Astrocyte of the cerebellum (primary cell): ENCODE results near the gene SLCO2A1.

ENCODE experiments used
- DNase-seq: peaks from one replicate; pipeline ENCODE4 v3.0.0-alpha.2; 2011; ENCODE audit warnings: low read depth
- H3K4me3 ChIP-seq: 2 replicates; pipeline ENCODE4 v1.5.1; 2011; ENCODE audit warnings: mild to moderate bottlenecking, low read depth, low read length, moderate library complexity
- CTCF ChIP-seq: IDR thresholded peaks from 2 replicates; pipeline ENCODE4 v1.5.1; 2012; ENCODE audit warnings: low read length, low read depth, moderate library complexity, mild to moderate bottlenecking; ENCODE audit errors: missing control alignments
- in situ Hi-C: cut with HindIII; loops from 2 replicates; pipeline ENCODE4 v1.10.0; 2017; ENCODE audit warnings: low sequenced_read_pairs

SLCO2A1 gene

GRCh38 chr3:133935843-133936769 is 93.6 kb downstream of the SLCO2A1 start:
- no peak for DNase-seq
- H3K4me3 ChIP-seq, result no peak overlapping the region
- in situ Hi-C loops, result loop anchor here (25.0 kb wide), 2 partner anchors 276 to 551 kb away; partner anchors contain the start of genes ANAPC13 and CEP63
- TF ChIP-seq CTCF, result no peak

- DNase-seq, result no peak
- in situ Hi-C loops, result loop anchor here (5.0 to 25.0 kb wide), 3 partner anchors 32 to 552 kb away; partner anchors contain the start of genes ANAPC13 and CEP63
- no peak for TF ChIP-seq CTCF
- no peak overlapping the region for H3K4me3 ChIP-seq
Measured at GRCh38 chr3:133934996-133935842, 94.5 kb downstream of the SLCO2A1 start.

- no peak overlapping the region for H3K4me3 ChIP-seq
- TF ChIP-seq CTCF, result no peak
- in situ Hi-C loops, result loop anchor here (5.0 to 25.0 kb wide), 3 partner anchors 33 to 553 kb away; partner anchors contain the start of genes ANAPC13 and CEP63
- DNase-seq, result no peak
Measured at GRCh38 chr3:133934073-133934970, 95.4 kb downstream of the SLCO2A1 start.

- in situ Hi-C loops, result loop anchor here (5.0 to 25.0 kb wide), 3 partner anchors 34 to 554 kb away; partner anchors contain the start of genes ANAPC13 and CEP63
- TF ChIP-seq CTCF, result no peak
- DNase-seq, result no peak
- H3K4me3 ChIP-seq, result no peak overlapping the region
Measured at GRCh38 chr3:133933097-133934024, 96.4 kb downstream of the SLCO2A1 start.

- H3K4me3 ChIP-seq, result no peak overlapping the region
- in situ Hi-C loops, result loop anchor here (5.0 to 25.0 kb wide), 3 partner anchors 35 to 555 kb away; partner anchors contain the start of genes ANAPC13 and CEP63
- no peak for DNase-seq
- TF ChIP-seq CTCF, result no peak
Measured at GRCh38 chr3:133932009-133932408, 97.7 kb downstream of the SLCO2A1 start.
